H9 (cell line): ENCODE measurements around the gene ABCA6. TPM values are rescaled to one million over a fixed set of nuclear protein-coding genes. Genes with fewer than 3 reads are reported as not detected.

ENCODE experiments used
- DNase-seq: peaks from one replicate; pipeline ENCODE4 v3.0.0-alpha.2; 2017
- H2AFZ ChIP-seq: one replicate; pipeline ENCODE4 v1.6.1; 2013; ENCODE audit warnings: mild to moderate bottlenecking, low read length, control low read depth, moderate library complexity
- H2AK5ac ChIP-seq: 2 replicates; pipeline ENCODE4 v1.6.1; 2013; ENCODE audit warnings: low read length, control low read depth, mixed read lengths; ENCODE audit not compliant: insufficient read length
- H2BK120ac ChIP-seq: one replicate; pipeline ENCODE4 v1.6.1; 2013; ENCODE audit warnings: low read depth, mild to moderate bottlenecking, low read length, control low read depth, inconsistent platforms; ENCODE audit not compliant: poor library complexity, severe bottlenecking
- H2BK12ac ChIP-seq: 2 replicates; pipeline ENCODE4 v1.6.1; 2013; ENCODE audit warnings: low read length, control low read depth, mixed read lengths, low read depth; ENCODE audit not compliant: insufficient read length
- H2BK15ac ChIP-seq: 2 replicates; pipeline ENCODE4 v1.6.1; 2013; ENCODE audit warnings: low read depth, low read length, control low read depth
- H2BK20ac ChIP-seq: one replicate; pipeline ENCODE4 v1.6.1; 2013; ENCODE audit warnings: low read depth, mild to moderate bottlenecking, low read length, control low read depth, inconsistent platforms; ENCODE audit not compliant: poor library complexity, severe bottlenecking
- H2BK5ac ChIP-seq: 2 replicates; pipeline ENCODE4 v1.6.1; 2013; ENCODE audit warnings: low read length, control low read depth, mixed read lengths; ENCODE audit not compliant: insufficient read length
- H3K14ac ChIP-seq: 2 replicates; pipeline ENCODE4 v1.6.1; 2013; ENCODE audit warnings: low read length, control low read depth; ENCODE audit not compliant: insufficient read depth
- H3K18ac ChIP-seq: 2 replicates; pipeline ENCODE4 v1.6.1; 2013; ENCODE audit warnings: low read depth, mild to moderate bottlenecking, mixed read lengths, low read length, control low read depth; ENCODE audit not compliant: insufficient read length
- H3K23ac ChIP-seq: 2 replicates; pipeline ENCODE4 v1.6.1; 2013; ENCODE audit warnings: low read length, control low read depth, mixed read lengths, low read depth; ENCODE audit not compliant: insufficient read length
- H3K23me2 ChIP-seq: 2 replicates; pipeline ENCODE4 v1.6.1; 2013; ENCODE audit warnings: low read depth, mild to moderate bottlenecking, mixed read lengths, low read length, control low read depth; ENCODE audit not compliant: insufficient read length, poor library complexity, severe bottlenecking
- H3K27ac ChIP-seq: 2 replicates; pipeline ENCODE4 v1.5.1; 2013; ENCODE audit warnings: low read length, control low read depth, mixed read lengths, low read depth; ENCODE audit not compliant: insufficient read length
- H3K27me3 ChIP-seq: 2 replicates; pipeline ENCODE4 v1.6.1; 2013; ENCODE audit warnings: low read length, control low read depth, inconsistent platforms; ENCODE audit not compliant: insufficient read depth
- H3K4ac ChIP-seq: 2 replicates; pipeline ENCODE4 v1.6.1; 2013; ENCODE audit warnings: low read depth, mild to moderate bottlenecking, control low read depth, inconsistent platforms, low read length, moderate library complexity
- H3K4me1 ChIP-seq: 2 replicates; pipeline ENCODE4 v1.6.1; 2013; ENCODE audit warnings: low read length, control low read depth, inconsistent platforms; ENCODE audit not compliant: insufficient read depth
- H3K4me2 ChIP-seq: 2 replicates; pipeline ENCODE4 v1.6.1; 2013; ENCODE audit warnings: low read length, control low read depth, mixed read lengths; ENCODE audit not compliant: insufficient read length, insufficient read depth
- H3K56ac ChIP-seq: 2 replicates; pipeline ENCODE4 v1.6.1; 2013; ENCODE audit warnings: low read depth, mild to moderate bottlenecking, mixed read lengths, low read length, control low read depth; ENCODE audit not compliant: insufficient read length
- H3K79me1 ChIP-seq: 2 replicates; pipeline ENCODE4 v1.6.1; 2013; ENCODE audit warnings: low read depth, mild to moderate bottlenecking, moderate library complexity, low read length, control low read depth, inconsistent platforms; ENCODE audit not compliant: insufficient read depth, poor library complexity, severe bottlenecking
- H3K79me2 ChIP-seq: 2 replicates; pipeline ENCODE4 v1.6.1; 2013; ENCODE audit warnings: low read length, control low read depth, inconsistent platforms; ENCODE audit not compliant: insufficient read depth
- H3K9ac ChIP-seq: 2 replicates; pipeline ENCODE4 v1.6.1; 2013; ENCODE audit warnings: low read length, control low read depth, mixed read lengths; ENCODE audit not compliant: insufficient read length; ENCODE audit errors: extremely low read depth
- H3K9me3 ChIP-seq: one replicate; pipeline ENCODE4 v1.6.1; 2013; ENCODE audit warnings: low read depth, low read length, inconsistent platforms; ENCODE audit not compliant: control insufficient read depth
- H3T11ph ChIP-seq: one replicate; pipeline ENCODE4 v1.6.1; 2013; ENCODE audit warnings: mild to moderate bottlenecking, low read length, control low read depth, inconsistent platforms
- H4K20me1 ChIP-seq: one replicate; pipeline ENCODE4 v1.6.1; 2013; ENCODE audit not compliant: control insufficient read depth, insufficient read length, insufficient read depth
- H4K5ac ChIP-seq: 2 replicates; pipeline ENCODE4 v1.6.1; 2013; ENCODE audit warnings: low read depth, mild to moderate bottlenecking, mixed read lengths, low read length, control low read depth; ENCODE audit not compliant: insufficient read length
- H4K8ac ChIP-seq: replicated peaks from 2 replicates; pipeline ENCODE4 v1.6.1; 2013; ENCODE audit warnings: low read length, control low read depth, mixed read lengths, low read depth; ENCODE audit not compliant: insufficient read length
- H4K91ac ChIP-seq: 2 replicates; pipeline ENCODE4 v1.6.1; 2013; ENCODE audit warnings: low read depth, mild to moderate bottlenecking, moderate library complexity, mixed read lengths, low read length, control low read depth; ENCODE audit not compliant: insufficient read length
- H3K27ac Mint-ChIP-seq, 3 experiments: 2 replicates in 2 of 3; 3 replicates in 1 of 3; pipeline ENCODE4 v1.8.0; 2020 to 2021; ENCODE audit warnings: mixed read lengths in 3 of 3, mild to moderate bottlenecking in 1 of 3, moderate library complexity in 1 of 3
- H3K27me3 Mint-ChIP-seq: 2 replicates; pipeline ENCODE4 v1.8.0; 2021; ENCODE audit warnings: low read depth, mild to moderate bottlenecking, moderate library complexity, mixed read lengths
- H3K36me3 Mint-ChIP-seq, 3 experiments: 2 replicates in 2 of 3; 3 replicates in 1 of 3; pipeline ENCODE4 v1.8.0; 2020 to 2021; ENCODE audit warnings: low read depth in 3 of 3, mixed read lengths in 3 of 3; ENCODE audit not compliant: insufficient read depth in 1 of 3
- H3K4me1 Mint-ChIP-seq, 2 experiments: 2 replicates each; pipeline ENCODE4 v1.8.0; 2020; ENCODE audit warnings: mixed read lengths in 2 of 2
- H3K4me3 Mint-ChIP-seq, 2 experiments: 2 replicates in 1 of 2; 3 replicates in 1 of 2; pipeline ENCODE4 v1.8.0; 2020 to 2021; ENCODE audit warnings: mild to moderate bottlenecking in 2 of 2, mixed read lengths in 2 of 2, moderate library complexity in 1 of 2
- H3K9me3 Mint-ChIP-seq, 2 experiments: 2 replicates in 1 of 2; 3 replicates in 1 of 2; pipeline ENCODE4 v1.8.0; 2020; ENCODE audit warnings: mild to moderate bottlenecking in 2 of 2, mixed read lengths in 2 of 2, moderate library complexity in 1 of 2
- WGBS: extraction: QIAGEN DNeasy Blood & Tissue Kit; methylation state at CpG from one replicate; pipeline ENCODE4 v1.1.7; 2013; ENCODE audit warnings: missing lambda C conversion rate, low lambda C conversion rate, mixed read lengths; ENCODE audit not compliant: insufficient read length; ENCODE audit errors: extremely low coverage; 5-methylcytosine and 5-hydroxymethylcytosine counted together
- total RNA-seq: library from RNA; stranded (reverse); gene quantifications from 2 replicates; pipeline ENCODE4 v1.2.1, GENCODE V29; 2021
- TF ChIP-seq, protein P1 (sequence below): fragments of 200-600 bp; sonication (generic); conservative IDR thresholded peaks from 3 replicates; pipeline ENCODE4 v1.8.0; 2021; ENCODE audit warnings: antibody characterized with exemption, mild to moderate bottlenecking

Gene ABCA6
- total RNA-seq, 1 experiment from 2014 or later, result not detected

GRCh38 chr17:69105907-69106730, 35.6 kb downstream of the ABCA6 start:
- Histone ChIP-seq H4K20me1 (no peaks in the 10 kb centered on the region), H3K56ac (no peak overlapping the region), H3K9me3 (no peaks in the 10 kb centered on the region), H3K79me1 (no peaks in the 10 kb centered on the region), H2BK20ac (no peak overlapping the region), H3K4me1 (no peaks in the 10 kb centered on the region), H3K18ac (no peak overlapping the region), H3T11ph (no peak overlapping the region), H2BK5ac (no peak overlapping the region), H2AK5ac (no peak overlapping the region), H3K14ac (no peak overlapping the region), H3K23ac (no peak overlapping the region), H3K4me2 (no peak overlapping the region), H4K8ac (no peak overlapping the region), H2BK120ac (no peak overlapping the region), H2AFZ (no peak overlapping the region), H2BK12ac (no peak overlapping the region), H3K23me2 (no peaks in the 10 kb centered on the region), H3K27me3 (no peaks in the 10 kb centered on the region), H3K9ac (no peak overlapping the region), H3K79me2 (no peaks in the 10 kb centered on the region), H2BK15ac (no peak overlapping the region), H4K5ac (no peak overlapping the region), H4K91ac (no peak overlapping the region), H3K4ac (no peak overlapping the region), H3K27ac (no peak overlapping the region)
- H3K36me3 Mint-ChIP-seq, result no peaks in the 10 kb centered on the region
- H3K4me1 Mint-ChIP-seq, result 0 out of 4 replicates have a peak, but pooled peaks cover 0 to 3% of the 10 kb centered on the region in 2 experiments
- H3K4me3 Mint-ChIP-seq, result no peak overlapping the region
- no peak overlapping the region; a peak in 1 of 7 replicates for H3K27ac Mint-ChIP-seq
- H3K9me3 Mint-ChIP-seq, result no peaks in the 10 kb centered on the region
- no CpG with 5 or more reads among the region's 10 CpGs for WGBS
- TF ChIP-seq, protein P1, sequence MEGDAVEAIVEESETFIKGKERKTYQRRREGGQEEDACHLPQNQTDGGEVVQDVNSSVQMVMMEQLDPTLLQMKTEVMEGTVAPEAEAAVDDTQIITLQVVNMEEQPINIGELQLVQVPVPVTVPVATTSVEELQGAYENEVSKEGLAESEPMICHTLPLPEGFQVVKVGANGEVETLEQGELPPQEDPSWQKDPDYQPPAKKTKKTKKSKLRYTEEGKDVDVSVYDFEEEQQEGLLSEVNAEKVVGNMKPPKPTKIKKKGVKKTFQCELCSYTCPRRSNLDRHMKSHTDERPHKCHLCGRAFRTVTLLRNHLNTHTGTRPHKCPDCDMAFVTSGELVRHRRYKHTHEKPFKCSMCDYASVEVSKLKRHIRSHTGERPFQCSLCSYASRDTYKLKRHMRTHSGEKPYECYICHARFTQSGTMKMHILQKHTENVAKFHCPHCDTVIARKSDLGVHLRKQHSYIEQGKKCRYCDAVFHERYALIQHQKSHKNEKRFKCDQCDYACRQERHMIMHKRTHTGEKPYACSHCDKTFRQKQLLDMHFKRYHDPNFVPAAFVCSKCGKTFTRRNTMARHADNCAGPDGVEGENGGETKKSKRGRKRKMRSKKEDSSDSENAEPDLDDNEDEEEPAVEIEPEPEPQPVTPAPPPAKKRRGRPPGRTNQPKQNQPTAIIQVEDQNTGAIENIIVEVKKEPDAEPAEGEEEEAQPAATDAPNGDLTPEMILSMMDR, result no peak
- H3K27me3 Mint-ChIP-seq, result no peaks in the 10 kb centered on the region
- no peak for DNase-seq
